Fibroblast of skin of abdomen (primary cell): ENCODE data around the gene ACOT7.
A peak's percentile ranks its signal among the peaks of the same experiment; 100 is the strongest.
"Not testable (repeated sequence)": the region's sequence is repeated elsewhere in the genome, so short reads cannot be mapped to it uniquely, and the experiment has no call there.

Experiments used
- DNase-seq: peaks from one replicate; pipeline ENCODE4 v3.0.0-alpha.2; 2013

The ACOT7 gene

GRCh38 chr1:6307682-6308081 lies 85.9 kb downstream of the ACOT7 start:
- not testable (repeated sequence) for DNase-seq

GRCh38 chr1:6307099-6307498 lies 86.5 kb downstream of the ACOT7 start:
- no peak for DNase-seq

GRCh38 chr1:6303397-6304012 lies 90.1 kb downstream of the ACOT7 start:
- peak; percentile 39 for DNase-seq

- DNase-seq, result no peak
Observed at GRCh38 chr1:6302568-6302967, 91.0 kb downstream of the ACOT7 start.

GRCh38 chr1:6301526-6301925 lies 92.0 kb downstream of the ACOT7 start:
- DNase-seq, result no peak

- DNase-seq, result no peak
Observed at GRCh38 chr1:6300342-6301048, 93.1 kb downstream of the ACOT7 start.

- DNase-seq, result no peak
Observed at GRCh38 chr1:6299557-6300165, 93.9 kb downstream of the ACOT7 start.

- no peak for DNase-seq
Observed at GRCh38 chr1:6298940-6299465, 94.6 kb downstream of the ACOT7 start.

- DNase-seq, result no peak
Observed at GRCh38 chr1:6298530-6298929, 95.0 kb downstream of the ACOT7 start.

- DNase-seq, result no peak
Observed at GRCh38 chr1:6295910-6296309, 97.7 kb downstream of the ACOT7 start.

GRCh38 chr1:6294890-6295556 lies 98.5 kb downstream of the ACOT7 start:
- DNase-seq, result no peak

GRCh38 chr1:6294080-6294889 lies 99.3 kb downstream of the ACOT7 start:
- no peak for DNase-seq

GRCh38 chr1:6292102-6292501 lies 101.5 kb downstream of the ACOT7 start:
- DNase-seq, result no peak

- DNase-seq, result no peak
Observed at GRCh38 chr1:6288665-6289064, 104.9 kb downstream of the ACOT7 start.

GRCh38 chr1:6288026-6288425 lies 105.5 kb downstream of the ACOT7 start:
- no peak for DNase-seq

GRCh38 chr1:6287431-6287886 lies 106.1 kb downstream of the ACOT7 start:
- no peak for DNase-seq

GRCh38 chr1:6287029-6287428 lies 106.5 kb downstream of the ACOT7 start:
- no peak for DNase-seq

GRCh38 chr1:6286266-6286665 lies 107.3 kb downstream of the ACOT7 start:
- DNase-seq, result no peak

GRCh38 chr1:6285336-6285735 lies 108.2 kb downstream of the ACOT7 start:
- DNase-seq, result no peak

GRCh38 chr1:6282577-6283270 lies 110.8 kb downstream of the ACOT7 start:
- DNase-seq, result no peak
